ENCODE results near the gene GRIA1. TPM values are rescaled to one million over a fixed set of nuclear protein-coding genes. Genes with fewer than 3 reads are reported as not detected.

GRIA1 gene
- total and polyA plus RNA-seq, 2 of the 4 experiments (the other 2 are of a cell fraction), result 0.48 to 1.3 TPM

GRCh38 chr5:153824909-153825308 is 334.4 kb downstream of the GRIA1 start:
- no peak overlapping the region for H3K4ac ChIP-seq (ENCODE audit: low read depth, low read length)
- H4K91ac ChIP-seq (ENCODE audit: insufficient read depth, low read depth, low read length), result no peak overlapping the region
- no peak overlapping the region for H3K18ac ChIP-seq (ENCODE audit: low read depth, low read length)
- H2BK15ac ChIP-seq (ENCODE audit: low read depth, low read length), result no peak overlapping the region
- no peak overlapping the region for H3K4me2 ChIP-seq (ENCODE audit: low read depth, low read length)
- no peak for DNase-seq
- ATAC-seq (ENCODE audit: low read depth), result no peak
- H4K20me1 ChIP-seq (ENCODE audit: insufficient read depth, low read length), result no peaks in the 10 kb centered on the region
- BruUV-seq (replicated peaks), result no TSS peak
- no peak overlapping the region for H2BK5ac ChIP-seq (ENCODE audit: low read depth, low read length, poor library complexity, severe bottlenecking)
- no peak overlapping the region for H2AK5ac ChIP-seq (ENCODE audit: low read depth, low read length)
- no peaks in the 10 kb centered on the region for H3K79me1 ChIP-seq (ENCODE audit: low read depth in 1 of 2, low read length in 2 of 2)
- in situ Hi-C loops (cut with MboI; ENCODE audit: low sequenced_read_pairs) (no loop called here), intact Hi-C loops (cut with micrococcal nuclease) (no loop called here), dilution Hi-C loops (cut with HindIII; ENCODE audit: low sequenced_read_pairs, unreplicated experiment) (no loop called here)
- no peak overlapping the region for H2BK20ac ChIP-seq (ENCODE audit: low read depth, low read length)
- no peak overlapping the region for H2BK120ac ChIP-seq (ENCODE audit: low read depth, low read length)
- no peak overlapping the region for H3K27ac ChIP-seq (ENCODE audit: insufficient read depth, low read length)
- ChIA-PET POLR2A (ENCODE audit: unreplicated experiment) (no interaction called here), CTCF (interaction anchor here (0.6 kb wide), 2 partner anchors 135 to 1292 kb away, joined by 3 to 4 read pairs; no protein-coding TSS in a partner anchor)
- H3K56ac ChIP-seq (ENCODE audit: extremely low read depth, insufficient read depth, low read length), result no peak overlapping the region
- H3K9ac ChIP-seq (ENCODE audit: low read depth, low read length), result no peak overlapping the region
- TF ChIP-seq POLR2A (IDR thresholded peaks at IDR 0.05; ENCODE audit: low read depth, low read length), result no peak
- no peak for TF ChIP-seq BHLHE40 (IDR thresholded peaks at IDR 0.05; ENCODE audit: low read depth, low read length)
- TF ChIP-seq RCOR1 (IDR thresholded peaks at IDR 0.05; ENCODE audit: insufficient replicate concordance, low read length), result no peak
- no peak for TF ChIP-seq CHD1 (IDR thresholded peaks at IDR 0.05; ENCODE audit: low read depth, low read length)
- no peak for TF ChIP-seq RFX5 (IDR thresholded peaks at IDR 0.05; ENCODE audit: low read depth, low read length)
- TF ChIP-seq USF2 (IDR thresholded peaks at IDR 0.05; ENCODE audit: low read depth, low read length), result no peak
- TF ChIP-seq CTCF (conservative IDR thresholded peaks at IDR 0.05; ENCODE audit: low read depth, low read length), result no peak
- H4K5ac ChIP-seq (ENCODE audit: low read depth, low read length), result no peak overlapping the region
- H3K23ac ChIP-seq (ENCODE audit: low read depth, low read length), result no peak overlapping the region
- 4% methylated on average over 3 of the region's 6 CpGs; no CpG with 5 or more reads in 1 of the 2 experiments for WGBS, 2 experiments (ENCODE audit: extremely low coverage in 2 of 2, insufficient read length in 1 of 2)
- H3K14ac ChIP-seq (replicated peaks; ENCODE audit: low read depth, low read length), result no peak overlapping the region
- no peaks in the 10 kb centered on the region for H3K36me3 ChIP-seq (ENCODE audit: control insufficient read depth, insufficient read depth, low read length)
- no peaks in the 10 kb centered on the region for H3K9me3 ChIP-seq (ENCODE audit: control insufficient read depth, insufficient read depth, low read length)
- no peak overlapping the region for H2AFZ ChIP-seq (replicated peaks; ENCODE audit: low read length, poor library complexity)
- no peaks in the 10 kb centered on the region for H3K9me1 ChIP-seq (ENCODE audit: insufficient read depth, low read length)
- H4K8ac ChIP-seq (ENCODE audit: low read depth in 2 of 2, low read length in 2 of 2), result no peak overlapping the region
- H3K4me3 ChIP-seq (ENCODE audit: insufficient read depth, low read depth, low read length), result no peak overlapping the region
- no peaks in the 10 kb centered on the region for H3K27me3 ChIP-seq (ENCODE audit: control insufficient read depth, insufficient read depth, low read length)
- no peak overlapping the region for H2AK9ac ChIP-seq (replicated peaks; ENCODE audit: low read depth, low read length, poor library complexity)
- no peaks in the 10 kb centered on the region for H3K4me1 ChIP-seq (ENCODE audit: control insufficient read depth, insufficient read depth, low read length)
